PC-3 (cell line): ENCODE results near the gene PSMB7.

Experiments
- CTCF ChIP-seq: fragments of 300-600 bp; sonication (generic); conservative IDR thresholded peaks from 2 replicates; pipeline ENCODE4 v1.5.1; 2017; ENCODE audit warnings: antibody characterized with exemption, low read depth, mild to moderate bottlenecking, low read length
- EZH2phosphoT487 ChIP-seq: fragments of 300-600 bp; sonication (generic); IDR thresholded peaks from 2 replicates; pipeline ENCODE4 v1.6.1; 2018; ENCODE audit warnings: mild to moderate bottlenecking, antibody characterized with exemption, low read length, borderline replicate concordance

- TF ChIP-seq EZH2phosphoT487 (no peak), CTCF (no peak)
These were observed 35.1 kb upstream of the PSMB7 start, which contains the start of gene ADGRD2 for GRCh38 chr9:124450241-124450924.
